Fibroblast of the aortic adventitia (primary cell): ENCODE results near the gene SPATA2L. TPM values are rescaled to one million over a fixed set of nuclear protein-coding genes. Genes with fewer than 3 reads are reported as not detected.

Source experiments
- DNase-seq: peaks from one replicate; pipeline ENCODE4 v3.0.0-alpha.2; 2010; ENCODE audit warnings: low read depth
- H3K4me3 ChIP-seq: 2 replicates; pipeline ENCODE4 v1.5.1; 2011; ENCODE audit warnings: low read depth, mild to moderate bottlenecking, control low read depth, low read length, moderate library complexity
- total RNA-seq: library from RNA; depleted of rRNA; stranded (reverse); fragments of >200 nt; gene quantifications from 2 replicates; pipeline ENCODE4 v1.2.3, GENCODE V29; 2012; ENCODE audit warnings: low replicate concordance
- TF ChIP-seq, protein P1 (sequence below): IDR thresholded peaks from 2 replicates; pipeline ENCODE4 v1.5.1; 2011; ENCODE audit warnings: mild to moderate bottlenecking, low read length, control low read depth, inconsistent platforms; ENCODE audit not compliant: insufficient read depth

SPATA2L gene
- total RNA-seq, 1 donor: 10.1 TPM

GRCh38 chr16:89660146-89660545 lies 41.4 kb downstream of the SPATA2L start:
- H3K4me3 ChIP-seq: no peak overlapping the region
- no peak for DNase-seq
- TF ChIP-seq, protein P1, sequence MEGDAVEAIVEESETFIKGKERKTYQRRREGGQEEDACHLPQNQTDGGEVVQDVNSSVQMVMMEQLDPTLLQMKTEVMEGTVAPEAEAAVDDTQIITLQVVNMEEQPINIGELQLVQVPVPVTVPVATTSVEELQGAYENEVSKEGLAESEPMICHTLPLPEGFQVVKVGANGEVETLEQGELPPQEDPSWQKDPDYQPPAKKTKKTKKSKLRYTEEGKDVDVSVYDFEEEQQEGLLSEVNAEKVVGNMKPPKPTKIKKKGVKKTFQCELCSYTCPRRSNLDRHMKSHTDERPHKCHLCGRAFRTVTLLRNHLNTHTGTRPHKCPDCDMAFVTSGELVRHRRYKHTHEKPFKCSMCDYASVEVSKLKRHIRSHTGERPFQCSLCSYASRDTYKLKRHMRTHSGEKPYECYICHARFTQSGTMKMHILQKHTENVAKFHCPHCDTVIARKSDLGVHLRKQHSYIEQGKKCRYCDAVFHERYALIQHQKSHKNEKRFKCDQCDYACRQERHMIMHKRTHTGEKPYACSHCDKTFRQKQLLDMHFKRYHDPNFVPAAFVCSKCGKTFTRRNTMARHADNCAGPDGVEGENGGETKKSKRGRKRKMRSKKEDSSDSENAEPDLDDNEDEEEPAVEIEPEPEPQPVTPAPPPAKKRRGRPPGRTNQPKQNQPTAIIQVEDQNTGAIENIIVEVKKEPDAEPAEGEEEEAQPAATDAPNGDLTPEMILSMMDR: no peak

- H3K4me3 ChIP-seq: peak overlapping the region; percentile 93
- TF ChIP-seq, protein P1: no peak
- no peak for DNase-seq
Measured at GRCh38 chr16:89658221-89658879, 43.2 kb downstream of the SPATA2L start.

DNA sequence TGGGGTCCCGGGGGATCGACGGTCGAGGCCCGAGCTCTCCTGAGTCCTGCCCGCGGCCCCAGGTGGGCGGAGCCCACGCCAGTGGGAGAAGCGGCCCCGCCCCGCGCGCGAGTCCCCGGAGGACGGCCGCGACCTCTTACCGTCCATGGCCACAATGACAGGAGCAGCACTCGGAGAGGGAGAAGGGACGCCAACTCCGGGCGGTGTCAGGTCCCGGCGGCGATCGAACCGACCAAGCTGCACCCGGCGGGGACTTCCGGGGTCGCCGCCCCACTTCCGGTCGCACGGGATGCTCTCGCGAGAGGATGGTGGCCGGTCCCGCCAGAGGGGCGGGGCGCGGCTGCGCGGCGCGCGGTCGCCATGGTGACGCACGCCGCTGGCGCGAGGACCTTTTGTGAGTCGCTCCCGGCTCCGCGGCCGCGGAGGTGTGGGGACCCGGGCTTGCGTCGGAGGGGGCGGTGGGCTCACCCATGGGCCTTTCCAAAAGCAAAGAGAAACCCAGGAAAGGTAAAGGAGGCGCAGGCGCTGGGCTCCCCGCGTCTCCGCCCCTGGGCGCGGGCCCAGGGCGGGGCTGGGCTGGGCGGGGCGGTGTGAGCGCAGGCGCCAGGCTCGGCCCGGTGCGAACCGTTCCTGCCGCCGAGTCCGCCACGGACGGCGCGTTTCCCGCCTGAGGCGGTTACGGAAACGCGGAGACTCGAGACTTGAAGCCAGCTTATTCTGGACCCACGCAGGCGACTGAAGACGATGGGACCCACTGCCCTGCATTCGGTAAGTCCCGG lies 43.9 kb downstream of the SPATA2L start, which contains the start of the genes CHMP1A and SPATA33:
CHMP1A (minus strand) TSS at position 267 of the 779 bp plus-strand sequence; CDS start at position 147, 120 bp downstream.
SPATA33 (plus strand) TSS at position 395 of the 779 bp plus-strand sequence; CDS start at position 471, 76 bp downstream.
- TF ChIP-seq, protein P1: no peak
- peak within 1 kb of the TSS; percentile 93 for H3K4me3 ChIP-seq
- DNase-seq: peak; percentile 81

GRCh38 chr16:89656435-89657121 lies 44.9 kb downstream of the SPATA2L start:
- peak overlapping the region; percentile 93 for H3K4me3 ChIP-seq
- TF ChIP-seq, protein P1: no peak
- no peak for DNase-seq

GRCh38 chr16:89655062-89655643 lies 46.4 kb downstream of the SPATA2L start:
- no peak for DNase-seq
- TF ChIP-seq, protein P1: no peak

DNA sequence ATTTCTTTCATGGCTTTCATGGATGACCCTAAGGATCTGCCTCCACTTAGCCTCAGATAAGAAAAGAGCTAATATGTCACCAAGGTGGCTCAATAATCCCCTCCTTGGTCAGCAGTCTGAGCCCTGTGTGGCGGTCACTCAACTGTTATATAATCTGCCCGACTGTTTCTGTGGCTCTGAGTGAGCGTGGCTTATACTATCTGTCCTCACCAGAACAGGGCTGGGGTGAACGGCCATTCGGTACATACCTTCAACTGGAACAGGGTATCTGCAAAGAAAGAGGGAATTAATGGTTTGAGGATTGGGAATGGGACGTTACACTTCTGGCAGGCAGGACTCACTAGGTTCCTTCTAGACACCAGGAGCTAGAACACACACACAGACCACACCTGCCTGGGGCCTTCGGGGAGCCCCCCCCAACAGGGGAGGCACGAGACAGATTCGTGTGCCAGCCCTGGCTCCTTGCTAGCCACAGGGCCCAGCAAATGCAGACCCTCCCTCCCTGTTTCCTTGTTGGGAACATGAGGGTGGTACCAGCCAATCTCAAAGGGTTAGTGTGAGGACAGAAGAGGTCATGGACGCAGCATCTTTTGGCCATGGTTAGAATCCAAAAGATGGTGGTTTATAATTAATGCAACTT lies 47.7 kb downstream of the SPATA2L start:
- no peak for DNase-seq
- H3K4me3 ChIP-seq: no peak overlapping the region
- TF ChIP-seq, protein P1: no peak

More at GRCh38 chr16:89655062-89655643, 46.4 kb downstream of the SPATA2L start:
- H3K4me3 ChIP-seq: no peak overlapping the region
